ENCODE data around the gene SVOP.

The SVOP gene

GRCh38 chr12:108907839-108908351 lies 113.0 kb downstream of the SVOP start:
- H3K79me2 ChIP-seq (ENCODE audit: control insufficient read depth, low read length): no peaks in the 10 kb centered on the region
- no peaks in the 10 kb centered on the region for H3F3A ChIP-seq (ENCODE audit: control insufficient read depth, insufficient read depth)
- no peaks in the 10 kb centered on the region for H3K27me3 ChIP-seq (ENCODE audit: control insufficient read depth, low read length)
- no peaks in the 10 kb centered on the region for H3K36me3 ChIP-seq (ENCODE audit: control insufficient read depth, low read length)
- H3K4me3 ChIP-seq (ENCODE audit: low read length): no peak overlapping the region
- no peaks in the 10 kb centered on the region for H4K20me1 ChIP-seq (ENCODE audit: control insufficient read depth, insufficient read depth, low read depth, low read length)
- no peaks in the 10 kb centered on the region for H3K9me2 ChIP-seq (replicated peaks; ENCODE audit: control insufficient read depth, low read length)
- no peak overlapping the region for H3K4me2 ChIP-seq (ENCODE audit: low read length)
- no peak overlapping the region for H3K27ac ChIP-seq (ENCODE audit: low read depth, low read length)
- H3K4me1 ChIP-seq (ENCODE audit: control insufficient read depth, low read length): peaks cover 40% of the 10 kb centered on the region
- no peaks in the 10 kb centered on the region for H3K9me3 ChIP-seq (ENCODE audit: control insufficient read depth, insufficient read depth, low read length)
- no peak for TF ChIP-seq EZH2phosphoT487 (IDR thresholded peaks at IDR 0.05; ENCODE audit: borderline replicate concordance, low read length)
- TF ChIP-seq, protein P1, sequence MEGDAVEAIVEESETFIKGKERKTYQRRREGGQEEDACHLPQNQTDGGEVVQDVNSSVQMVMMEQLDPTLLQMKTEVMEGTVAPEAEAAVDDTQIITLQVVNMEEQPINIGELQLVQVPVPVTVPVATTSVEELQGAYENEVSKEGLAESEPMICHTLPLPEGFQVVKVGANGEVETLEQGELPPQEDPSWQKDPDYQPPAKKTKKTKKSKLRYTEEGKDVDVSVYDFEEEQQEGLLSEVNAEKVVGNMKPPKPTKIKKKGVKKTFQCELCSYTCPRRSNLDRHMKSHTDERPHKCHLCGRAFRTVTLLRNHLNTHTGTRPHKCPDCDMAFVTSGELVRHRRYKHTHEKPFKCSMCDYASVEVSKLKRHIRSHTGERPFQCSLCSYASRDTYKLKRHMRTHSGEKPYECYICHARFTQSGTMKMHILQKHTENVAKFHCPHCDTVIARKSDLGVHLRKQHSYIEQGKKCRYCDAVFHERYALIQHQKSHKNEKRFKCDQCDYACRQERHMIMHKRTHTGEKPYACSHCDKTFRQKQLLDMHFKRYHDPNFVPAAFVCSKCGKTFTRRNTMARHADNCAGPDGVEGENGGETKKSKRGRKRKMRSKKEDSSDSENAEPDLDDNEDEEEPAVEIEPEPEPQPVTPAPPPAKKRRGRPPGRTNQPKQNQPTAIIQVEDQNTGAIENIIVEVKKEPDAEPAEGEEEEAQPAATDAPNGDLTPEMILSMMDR (IDR thresholded peaks at IDR 0.05; ENCODE audit: low read depth, low read length, poor library complexity, severe bottlenecking): no peak

- H3K79me2 ChIP-seq (ENCODE audit: control insufficient read depth, low read length): no peaks in the 10 kb centered on the region
- H3K9me3 ChIP-seq (ENCODE audit: control insufficient read depth, insufficient read depth, low read length): no peaks in the 10 kb centered on the region
- no peaks in the 10 kb centered on the region for H3K27me3 ChIP-seq (ENCODE audit: control insufficient read depth, low read length)
- H3K4me3 ChIP-seq (ENCODE audit: low read length): no peak overlapping the region
- no peaks in the 10 kb centered on the region for H3K9me2 ChIP-seq (replicated peaks; ENCODE audit: control insufficient read depth, low read length)
- TF ChIP-seq EZH2phosphoT487 (IDR thresholded peaks at IDR 0.05; ENCODE audit: borderline replicate concordance, low read length): no peak
- TF ChIP-seq, protein P1 (IDR thresholded peaks at IDR 0.05; ENCODE audit: low read depth, low read length, poor library complexity, severe bottlenecking): no peak
- no peaks in the 10 kb centered on the region for H3K36me3 ChIP-seq (ENCODE audit: control insufficient read depth, low read length)
- no peaks in the 10 kb centered on the region for H3F3A ChIP-seq (ENCODE audit: control insufficient read depth, insufficient read depth)
- no peak overlapping the region for H3K27ac ChIP-seq (ENCODE audit: low read depth, low read length)
- H3K4me1 ChIP-seq (ENCODE audit: control insufficient read depth, low read length): peaks cover 40% of the 10 kb centered on the region
- H3K4me2 ChIP-seq (ENCODE audit: low read length): peak overlapping the region; percentile 4; the same call in 1 of the 2 replicates
- no peaks in the 10 kb centered on the region for H4K20me1 ChIP-seq (ENCODE audit: control insufficient read depth, insufficient read depth, low read depth, low read length)
These were observed 113.9 kb downstream of the SVOP start for GRCh38 chr12:108906971-108907370.

- H3K9me3 ChIP-seq (ENCODE audit: control insufficient read depth, insufficient read depth, low read length): no peaks in the 10 kb centered on the region
These were observed 115.1 kb downstream of the SVOP start for GRCh38 chr12:108905725-108906124.

More at GRCh38 chr12:108905725-108906124, 115.1 kb downstream of the SVOP start:
- 0 out of 2 replicates have a peak overlapping the region, but pooled peaks have one; percentile 8 for H3K4me3 ChIP-seq (ENCODE audit: low read length)
- TF ChIP-seq, protein P1 (IDR thresholded peaks at IDR 0.05; ENCODE audit: low read depth, low read length, poor library complexity, severe bottlenecking): no peak
- TF ChIP-seq EZH2phosphoT487 (IDR thresholded peaks at IDR 0.05; ENCODE audit: borderline replicate concordance, low read length): no peak
- no peaks in the 10 kb centered on the region for H3F3A ChIP-seq (ENCODE audit: control insufficient read depth, insufficient read depth)
- H3K27me3 ChIP-seq (ENCODE audit: control insufficient read depth, low read length): no peaks in the 10 kb centered on the region
- no peaks in the 10 kb centered on the region for H4K20me1 ChIP-seq (ENCODE audit: control insufficient read depth, insufficient read depth, low read depth, low read length)
- H3K36me3 ChIP-seq (ENCODE audit: control insufficient read depth, low read length): no peaks in the 10 kb centered on the region
- 0 out of 2 replicates have a peak overlapping the region, but pooled peaks have one; percentile 3 for H3K27ac ChIP-seq (ENCODE audit: low read depth, low read length)
- no peaks in the 10 kb centered on the region for H3K9me2 ChIP-seq (replicated peaks; ENCODE audit: control insufficient read depth, low read length)
- H3K4me1 ChIP-seq (ENCODE audit: control insufficient read depth, low read length): peaks cover 40% of the 10 kb centered on the region
- peak overlapping the region; percentile 54 for H3K4me2 ChIP-seq (ENCODE audit: low read length)
- no peaks in the 10 kb centered on the region for H3K79me2 ChIP-seq (ENCODE audit: control insufficient read depth, low read length)

Data from DOHH2 (cell line).